PC-9 (cell line): ENCODE measurements around the gene CIRBP. TPM values are rescaled to one million over a fixed set of nuclear protein-coding genes. Genes with fewer than 3 reads are reported as not detected.

Experiments
- BruUV-seq: library from RNA; stranded (reverse); fragments of 400-500 nt; replicated peaks from 2 replicates; lab custom pipeline; 2021; lab: Mats Ljungman, UMichigan
- CTCF ChIA-PET: fragments of 300-600 bp; sonication (Branson Sonifier 250); formaldehyde crosslinking; loops from one replicate; lab custom pipeline; 2022; ENCODE audit warnings: antibody characterized with exemption; lab: Charles Lee
- POLR2A ChIA-PET: fragments of 300-600 bp; sonication (Branson Sonifier 250); formaldehyde crosslinking; loops from one replicate; lab custom pipeline; 2022; ENCODE audit warnings: antibody characterized with exemption; ENCODE audit not compliant: unreplicated experiment; lab: Charles Lee
- DNase-seq, 2 experiments: peaks; one replicate each; pipeline versions ENCODE4 v3.0.0 to v3.0.0-alpha.2; 2015 to 2022; ENCODE audit warnings: mixed read lengths in 1 of 2
- H2AFZ ChIP-seq: fragments of 200-600 bp; sonication (generic); 2 replicates; pipeline ENCODE4 v1.8.1; 2017; ENCODE audit warnings: antibody characterized with exemption
- H3F3A ChIP-seq: fragments of 200-600 bp; sonication (generic); 2 replicates; pipeline ENCODE4 v1.8.1; 2017; ENCODE audit warnings: antibody characterized with exemption, mild to moderate bottlenecking, low read depth; ENCODE audit not compliant: insufficient read depth
- H3K27ac ChIP-seq: fragments of 200-600 bp; sonication (generic); 2 replicates; pipeline ENCODE4 v1.6.1; 2016; ENCODE audit warnings: mixed run types
- H3K27me3 ChIP-seq: fragments of 200-600 bp; sonication (generic); 2 replicates; pipeline ENCODE4 v1.6.1; 2016; ENCODE audit warnings: low read depth, mixed run types; ENCODE audit not compliant: insufficient read depth
- H3K36me3 ChIP-seq: fragments of 200-600 bp; sonication (generic); 2 replicates; pipeline ENCODE4 v1.6.1; 2016; ENCODE audit warnings: low read depth, mixed run types
- H3K4me1 ChIP-seq: fragments of 200-600 bp; sonication (generic); replicated peaks from 2 replicates; pipeline ENCODE4 v1.6.1; 2016; ENCODE audit warnings: mixed run types; ENCODE audit not compliant: insufficient read depth
- H3K4me2 ChIP-seq: fragments of 200-600 bp; sonication (generic); 2 replicates; pipeline ENCODE4 v1.6.1; 2017; ENCODE audit warnings: mixed run types
- H3K4me3 ChIP-seq: fragments of 200-600 bp; sonication (generic); 2 replicates; pipeline ENCODE4 v1.6.1; 2016; ENCODE audit warnings: mixed run types
- H3K79me2 ChIP-seq: fragments of 200-600 bp; sonication (generic); 2 replicates; pipeline ENCODE4 v1.6.1; 2017; ENCODE audit warnings: low read depth, mixed run types
- H3K9me2 ChIP-seq: fragments of 200-600 bp; sonication (generic); 2 replicates; pipeline ENCODE4 v1.8.1; 2017; ENCODE audit warnings: mild to moderate bottlenecking; ENCODE audit not compliant: insufficient read depth
- H3K9me3 ChIP-seq: fragments of 200-600 bp; sonication (generic); 2 replicates; pipeline ENCODE4 v1.8.1; 2016; ENCODE audit warnings: low read depth; ENCODE audit not compliant: insufficient read depth
- H4K20me1 ChIP-seq: fragments of 200-600 bp; sonication (generic); 2 replicates; pipeline ENCODE4 v1.8.1; 2017; ENCODE audit not compliant: insufficient read depth
- EZH2 ChIP-seq: fragments of 200-600 bp; sonication (generic); IDR thresholded peaks from 2 replicates; pipeline ENCODE4 v1.8.0; 2017; ENCODE audit warnings: antibody characterized with exemption, low read depth
- intact Hi-C: fragments of 100-400 bp; cut with micrococcal nuclease; formaldehyde crosslinking; loops from one replicate; pipeline ENCODE4 v1.10.0; 2022; ENCODE audit not compliant: unreplicated experiment
- total RNA-seq: library from RNA; stranded (reverse); gene quantifications from 2 replicates; pipeline ENCODE4 v1.2.3, GENCODE V29; 2021
- TF ChIP-seq, protein P1 (sequence below): fragments of 200-600 bp; sonication (generic); conservative IDR thresholded peaks from 2 replicates; pipeline ENCODE4 v1.6.1; 2017; ENCODE audit warnings: mixed run types, antibody characterized with exemption, mild to moderate bottlenecking, moderate library complexity

Gene CIRBP
- total RNA-seq, 1 experiment from 2014 or later = 86.9 TPM

DNA sequence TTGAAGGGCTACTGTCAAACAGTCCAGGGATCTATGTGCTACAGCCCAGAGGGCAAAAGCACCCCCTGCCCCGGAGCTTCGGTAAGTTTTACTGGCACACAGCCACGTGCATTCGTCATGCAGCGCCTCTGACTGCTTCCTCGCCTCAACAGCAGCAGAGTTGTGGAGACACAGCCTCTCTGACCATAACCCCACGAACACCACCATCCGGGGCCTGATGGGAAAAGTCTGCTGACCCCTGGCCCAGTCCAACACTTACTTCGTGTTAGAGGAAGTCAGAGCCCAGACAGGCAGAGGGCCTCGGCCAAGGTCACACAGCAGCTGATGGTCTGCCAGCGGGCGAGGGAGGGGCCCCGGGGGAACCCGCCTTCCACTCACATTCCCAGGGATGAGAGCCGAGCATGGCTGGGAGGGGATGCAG, 36.5 kb upstream of the CIRBP start:
- Histone ChIP-seq H3K4me1 (0 out of 2 replicates have a peak, but pooled peaks cover 6% of the 10 kb centered on the region), H4K20me1 (no peaks in the 10 kb centered on the region), H3K27me3 (no peaks in the 10 kb centered on the region), H3K36me3 (no peaks in the 10 kb centered on the region), H3K4me2 (no peak overlapping the region), H2AFZ (no peak overlapping the region), H3K9me3 (no peaks in the 10 kb centered on the region), H3F3A (peaks cover 9% of the 10 kb centered on the region), H3K4me3 (no peak overlapping the region), H3K27ac (no peak overlapping the region), H3K9me2 (no peaks in the 10 kb centered on the region), H3K79me2 (no peaks in the 10 kb centered on the region)
- TF ChIP-seq EZH2 = no peak
- TF ChIP-seq, protein P1, sequence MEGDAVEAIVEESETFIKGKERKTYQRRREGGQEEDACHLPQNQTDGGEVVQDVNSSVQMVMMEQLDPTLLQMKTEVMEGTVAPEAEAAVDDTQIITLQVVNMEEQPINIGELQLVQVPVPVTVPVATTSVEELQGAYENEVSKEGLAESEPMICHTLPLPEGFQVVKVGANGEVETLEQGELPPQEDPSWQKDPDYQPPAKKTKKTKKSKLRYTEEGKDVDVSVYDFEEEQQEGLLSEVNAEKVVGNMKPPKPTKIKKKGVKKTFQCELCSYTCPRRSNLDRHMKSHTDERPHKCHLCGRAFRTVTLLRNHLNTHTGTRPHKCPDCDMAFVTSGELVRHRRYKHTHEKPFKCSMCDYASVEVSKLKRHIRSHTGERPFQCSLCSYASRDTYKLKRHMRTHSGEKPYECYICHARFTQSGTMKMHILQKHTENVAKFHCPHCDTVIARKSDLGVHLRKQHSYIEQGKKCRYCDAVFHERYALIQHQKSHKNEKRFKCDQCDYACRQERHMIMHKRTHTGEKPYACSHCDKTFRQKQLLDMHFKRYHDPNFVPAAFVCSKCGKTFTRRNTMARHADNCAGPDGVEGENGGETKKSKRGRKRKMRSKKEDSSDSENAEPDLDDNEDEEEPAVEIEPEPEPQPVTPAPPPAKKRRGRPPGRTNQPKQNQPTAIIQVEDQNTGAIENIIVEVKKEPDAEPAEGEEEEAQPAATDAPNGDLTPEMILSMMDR = no peak
- no TSS peak for BruUV-seq
- DNase-seq = no peak
- ChIA-PET CTCF (interaction anchor here (0.5 to 0.6 kb wide), 2 partner anchors 66 to 119 kb away, joined by 3 to 6 read pairs; no protein-coding TSS in a partner anchor), POLR2A (interaction anchor here (0.5 kb wide), 1 partner anchor 9 kb away, joined by 3 read pairs; the partner anchor contains the start of gene ATP5F1D)
- intact Hi-C loops = no loop called here

GRCh38 chr19:1233115-1233667, 35.9 kb upstream of the CIRBP start:
- H3K9me2 ChIP-seq = no peaks in the 10 kb centered on the region
- no peaks in the 10 kb centered on the region for H3K9me3 ChIP-seq
- H3K79me2 ChIP-seq = no peaks in the 10 kb centered on the region
- no peak overlapping the region for H2AFZ ChIP-seq
- 0 out of 2 replicates have a peak, but pooled peaks cover 6% of the 10 kb centered on the region for H3K4me1 ChIP-seq
- TF ChIP-seq, protein P1 = no peak
- no peak for TF ChIP-seq EZH2
- ChIA-PET CTCF (interaction anchor here (0.6 kb wide), 1 partner anchor 67 kb away, joined by 3 read pairs; no protein-coding TSS in a partner anchor), POLR2A (interaction anchor here (0.5 kb wide), 1 partner anchor 8 kb away, joined by 3 read pairs; the partner anchor contains the start of gene ATP5F1D)
- H3K4me2 ChIP-seq = no peak overlapping the region
- H3F3A ChIP-seq = peaks cover 9% of the 10 kb centered on the region
- DNase-seq = no peak
- H3K4me3 ChIP-seq = no peak overlapping the region
- no peaks in the 10 kb centered on the region for H3K27me3 ChIP-seq
- BruUV-seq = no TSS peak
- no peaks in the 10 kb centered on the region for H4K20me1 ChIP-seq
- no peaks in the 10 kb centered on the region for H3K36me3 ChIP-seq
- intact Hi-C loops = no loop called here
- H3K27ac ChIP-seq = no peak overlapping the region

GRCh38 chr19:1234051-1234954, 34.8 kb upstream of the CIRBP start:
- no peak for TF ChIP-seq EZH2
- TF ChIP-seq, protein P1 = no peak
- Histone ChIP-seq H3F3A (peaks cover 20% of the 10 kb centered on the region), H3K9me2 (no peaks in the 10 kb centered on the region), H4K20me1 (no peaks in the 10 kb centered on the region), H3K9me3 (no peaks in the 10 kb centered on the region), H3K4me1 (0 out of 2 replicates have a peak, but pooled peaks cover 6% of the 10 kb centered on the region), H3K4me3 (no peak overlapping the region), H3K79me2 (no peaks in the 10 kb centered on the region), H3K27ac (no peak overlapping the region), H3K4me2 (no peak overlapping the region), H3K36me3 (no peaks in the 10 kb centered on the region), H2AFZ (no peak overlapping the region), H3K27me3 (no peaks in the 10 kb centered on the region)
- BruUV-seq = no TSS peak
- intact Hi-C loops = no loop called here
- ChIA-PET POLR2A (no interaction called here), CTCF (no interaction called here)
- DNase-seq = no peak
